ENCODE results near the gene FRZB.

The FRZB gene

DNA sequence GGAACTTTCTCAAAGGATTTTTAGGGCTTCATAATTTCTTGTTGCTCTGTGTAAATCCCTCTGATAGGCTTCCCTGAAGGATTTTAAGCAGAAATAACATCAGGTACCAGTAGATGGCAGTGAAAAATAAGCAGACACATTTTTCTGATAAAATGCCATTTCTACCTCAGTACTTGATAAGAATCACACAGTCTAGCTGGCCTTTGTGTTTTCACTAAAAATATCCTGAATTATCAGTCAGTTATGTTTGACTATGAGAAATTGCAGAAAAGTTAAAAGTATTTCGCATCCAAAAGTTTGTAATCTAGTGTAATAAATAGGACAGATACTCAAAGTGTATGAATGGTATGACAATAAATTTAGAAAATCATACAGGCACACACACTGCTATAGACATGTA lies 81.7 kb downstream of the FRZB start:
- no peak for DNase-seq (ENCODE audit: low spot score)

DNA sequence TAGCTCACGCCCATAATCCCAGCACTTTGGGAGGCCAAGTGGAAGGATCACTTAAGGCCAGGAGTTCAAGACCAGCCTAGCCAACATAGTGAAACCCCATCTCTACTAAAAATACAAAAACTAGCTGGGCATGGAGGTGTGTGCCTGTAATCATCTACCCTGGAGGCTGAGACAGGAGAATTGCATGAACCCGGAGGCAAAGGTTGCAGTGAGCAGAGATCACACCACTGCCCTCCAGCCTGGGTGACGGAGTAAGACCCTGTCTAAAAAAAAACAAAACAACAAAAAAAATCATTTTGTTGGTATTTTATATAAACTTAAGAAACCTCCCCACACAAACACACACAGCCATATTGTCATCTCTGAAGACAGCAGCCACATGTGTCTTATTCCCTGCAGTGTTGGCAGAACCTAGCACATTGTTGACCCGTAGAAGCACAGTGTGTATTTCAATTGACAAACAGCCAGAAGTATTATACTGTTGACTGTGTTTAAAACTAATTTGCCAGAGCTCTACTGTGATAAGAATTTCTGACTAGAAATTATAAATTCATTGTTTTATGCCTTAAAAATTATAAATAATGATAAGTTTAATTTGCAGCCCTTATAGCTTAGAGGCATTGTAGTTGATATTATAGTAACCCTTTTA lies 82.3 kb downstream of the FRZB start:
- DNase-seq (ENCODE audit: low spot score): no peak

Data from left forelimb (tissue), 1 donor.